ENCODE data around the gene ST6GALNAC1. TPM values are rescaled to one million over a fixed set of nuclear protein-coding genes. Genes with fewer than 3 reads are reported as not detected.

Gene ST6GALNAC1
- total and polyA plus RNA-seq, 4 donors: 0.16 to 2.1 (median 0.21) TPM; not detected in 1

GRCh38 chr17:76670020-76670717 is 26.6 kb upstream of the ST6GALNAC1 start:
- Histone ChIP-seq H3K4me1 (ENCODE audit: control insufficient read depth in 4 of 4, insufficient read depth in 4 of 4, low read length in 3 of 4) (peaks cover 0 to 12% (median 5%) of the 10 kb centered on the region in 4 donors), H3K9me3 (ENCODE audit: control insufficient read depth in 4 of 4, low read length in 3 of 4) (no peaks in the 10 kb centered on the region), H3K27me3 (ENCODE audit: control insufficient read depth in 4 of 4, insufficient read depth in 4 of 4, low read length in 3 of 4) (no peaks in the 10 kb centered on the region), H3K27ac (ENCODE audit: low read depth in 1 of 2, low read length in 2 of 2) (no peak overlapping the region), H3K9ac (ENCODE audit: low read depth in 1 of 2, low read length in 2 of 2) (no peak overlapping the region), H3K4me3 (ENCODE audit: low read depth in 1 of 3, low read length in 3 of 3) (no peak overlapping the region), H3K36me3 (ENCODE audit: control insufficient read depth in 4 of 4, insufficient read depth in 3 of 4, low read depth in 1 of 4, low read length in 3 of 4) (no peaks in the 10 kb centered on the region)
- 86% methylated on average over 9 of the region's 9 CpGs for WGBS
- TF ChIP-seq SP1 (IDR thresholded peaks at IDR 0.05) (no peak), EGR1 (IDR thresholded peaks at IDR 0.05; ENCODE audit: low read depth in 2 of 2) (no peak), CTCF (IDR thresholded peaks at IDR 0.05; ENCODE audit: low read depth, low read length, missing input control) (no peak), HNF4G (IDR thresholded peaks at IDR 0.05) (no peak), TAF1 (conservative IDR thresholded peaks at IDR 0.05) (no peak), MAX (IDR thresholded peaks at IDR 0.05) (no peak), JUND (IDR thresholded peaks at IDR 0.05) (no peak), FOXA1 (IDR thresholded peaks at IDR 0.05) (no peak)
- no peak for DNase-seq (ENCODE audit: low spot score)

GRCh38 chr17:76667786-76668453 is 24.4 kb upstream of the ST6GALNAC1 start:
- no peaks in the 10 kb centered on the region for H3K36me3 ChIP-seq (ENCODE audit: control insufficient read depth in 4 of 4, insufficient read depth in 3 of 4, low read depth in 1 of 4, low read length in 3 of 4)
- DNase-seq (ENCODE audit: low spot score): no peak
- TF ChIP-seq ZBTB33 (IDR thresholded peaks at IDR 0.05): no peak
- no peak for TF ChIP-seq HNF4G (IDR thresholded peaks at IDR 0.05)
- TF ChIP-seq RAD21 (IDR thresholded peaks at IDR 0.05): no peak
- TF ChIP-seq RXRA (IDR thresholded peaks at IDR 0.05): no peak
- TF ChIP-seq GABPA (IDR thresholded peaks at IDR 0.05 in 1 of 2, conservative IDR thresholded peaks at IDR 0.05 in 1 of 2): no peak
- no peak for TF ChIP-seq FOXA1 (IDR thresholded peaks at IDR 0.05)
- no peak for TF ChIP-seq SP1 (IDR thresholded peaks at IDR 0.05)
- H3K4me1 ChIP-seq (ENCODE audit: control insufficient read depth in 4 of 4, insufficient read depth in 4 of 4, low read length in 3 of 4): peaks cover 0 to 12% (median 5%) of the 10 kb centered on the region in 4 donors
- no peak overlapping the region for H3K27ac ChIP-seq (ENCODE audit: low read depth in 1 of 2, low read length in 2 of 2)
- no peak overlapping the region for H3K9ac ChIP-seq (ENCODE audit: low read depth in 1 of 2, low read length in 2 of 2)
- H3K4me3 ChIP-seq (ENCODE audit: low read depth in 1 of 3, low read length in 3 of 3): no peak overlapping the region
- WGBS: 81% methylated on average over 14 of the region's 14 CpGs
- H3K27me3 ChIP-seq (ENCODE audit: control insufficient read depth in 4 of 4, insufficient read depth in 4 of 4, low read length in 3 of 4): no peaks in the 10 kb centered on the region
- H3K9me3 ChIP-seq (ENCODE audit: control insufficient read depth in 4 of 4, low read length in 3 of 4): no peaks in the 10 kb centered on the region

- DNase-seq (ENCODE audit: low spot score): no peak
- WGBS: 70% methylated on average over 2 of the region's 2 CpGs
- H3K4me1 ChIP-seq (ENCODE audit: control insufficient read depth in 4 of 4, insufficient read depth in 4 of 4, low read length in 3 of 4): peaks cover 0 to 10% (median 3%) of the 10 kb centered on the region in 4 donors
- no peaks in the 10 kb centered on the region for H3K9me3 ChIP-seq (ENCODE audit: control insufficient read depth in 4 of 4, low read length in 3 of 4)
- no peak overlapping the region for H3K27ac ChIP-seq (ENCODE audit: low read depth in 1 of 2, low read length in 2 of 2)
- no peaks in the 10 kb centered on the region for H3K36me3 ChIP-seq (ENCODE audit: control insufficient read depth in 4 of 4, insufficient read depth in 3 of 4, low read depth in 1 of 4, low read length in 3 of 4)
- H3K27me3 ChIP-seq (ENCODE audit: control insufficient read depth in 4 of 4, insufficient read depth in 4 of 4, low read length in 3 of 4): no peaks in the 10 kb centered on the region
- no peak overlapping the region for H3K4me3 ChIP-seq (ENCODE audit: low read depth in 1 of 3, low read length in 3 of 3)
- no peak overlapping the region for H3K9ac ChIP-seq (ENCODE audit: low read depth in 1 of 2, low read length in 2 of 2)
- TF ChIP-seq CTCF (IDR thresholded peaks at IDR 0.05; ENCODE audit: low read depth, low read length, missing input control) (no peak), MAX (IDR thresholded peaks at IDR 0.05) (no peak), RXRA (IDR thresholded peaks at IDR 0.05) (no peak), HNF4G (IDR thresholded peaks at IDR 0.05) (no peak), GABPA (IDR thresholded peaks at IDR 0.05 in 1 of 2, conservative IDR thresholded peaks at IDR 0.05 in 1 of 2) (no peak), SP1 (IDR thresholded peaks at IDR 0.05) (no peak), HNF4A (conservative IDR thresholded peaks at IDR 0.05) (no peak), NR2F2 (IDR thresholded peaks at IDR 0.05) (no peak), REST (IDR thresholded peaks at IDR 0.05) (no peak), JUND (IDR thresholded peaks at IDR 0.05) (no peak), EGR1 (IDR thresholded peaks at IDR 0.05; ENCODE audit: low read depth in 2 of 2) (no peak), FOXA1 (IDR thresholded peaks at IDR 0.05) (no peak)
Observed at GRCh38 chr17:76667491-76667755, 23.9 kb upstream of the ST6GALNAC1 start.
